ELF-1 (cell line): ENCODE data around the gene NINJ1.

Experiments
- DNase-seq: peaks from one replicate; pipeline ENCODE4 v3.0.0-alpha.2; 2016; ENCODE audit warnings: low read depth, low spot score

The NINJ1 gene, protein sequence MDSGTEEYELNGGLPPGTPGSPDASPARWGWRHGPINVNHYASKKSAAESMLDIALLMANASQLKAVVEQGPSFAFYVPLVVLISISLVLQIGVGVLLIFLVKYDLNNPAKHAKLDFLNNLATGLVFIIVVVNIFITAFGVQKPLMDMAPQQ

DNA sequence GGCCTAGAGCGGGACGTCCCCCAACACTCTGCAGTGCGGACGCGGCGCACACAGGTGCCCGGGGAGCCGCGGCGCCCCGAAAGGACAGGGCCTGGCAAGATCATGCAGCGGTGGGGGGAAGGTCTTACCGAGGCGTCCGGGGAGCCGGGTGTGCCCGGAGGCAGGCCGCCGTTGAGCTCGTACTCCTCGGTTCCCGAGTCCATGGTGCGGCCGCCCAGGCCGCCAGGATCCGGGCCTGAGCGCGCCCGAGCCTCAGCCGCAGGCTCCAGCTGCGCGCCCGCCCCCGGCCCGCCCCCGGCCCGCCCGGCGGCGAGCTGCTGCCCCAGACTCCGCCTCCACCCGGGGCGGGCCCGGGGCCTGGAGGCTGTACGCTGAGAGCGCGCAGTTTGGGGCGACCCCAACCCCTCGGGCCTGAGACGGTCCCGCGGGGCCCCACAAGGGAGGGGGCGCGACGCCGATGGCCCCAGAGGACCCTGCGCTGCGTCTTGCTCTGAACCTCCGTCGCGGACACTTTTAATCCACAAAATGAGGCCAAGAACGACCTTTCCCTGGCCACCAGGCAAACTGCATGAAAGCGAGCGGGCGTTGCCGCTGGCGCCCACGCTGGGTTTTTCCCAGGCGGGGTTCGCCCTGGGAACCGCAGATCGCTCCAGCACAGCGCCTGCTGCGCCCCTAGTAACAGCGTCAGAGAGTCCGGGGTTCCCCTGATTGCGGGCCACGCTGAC lies at the start of gene NINJ1:
NINJ1 (minus strand) TSS at position 237 of the 725 bp plus-strand sequence; CDS start at position 203, 34 bp downstream.
- peak; percentile 56 for DNase-seq

DNA sequence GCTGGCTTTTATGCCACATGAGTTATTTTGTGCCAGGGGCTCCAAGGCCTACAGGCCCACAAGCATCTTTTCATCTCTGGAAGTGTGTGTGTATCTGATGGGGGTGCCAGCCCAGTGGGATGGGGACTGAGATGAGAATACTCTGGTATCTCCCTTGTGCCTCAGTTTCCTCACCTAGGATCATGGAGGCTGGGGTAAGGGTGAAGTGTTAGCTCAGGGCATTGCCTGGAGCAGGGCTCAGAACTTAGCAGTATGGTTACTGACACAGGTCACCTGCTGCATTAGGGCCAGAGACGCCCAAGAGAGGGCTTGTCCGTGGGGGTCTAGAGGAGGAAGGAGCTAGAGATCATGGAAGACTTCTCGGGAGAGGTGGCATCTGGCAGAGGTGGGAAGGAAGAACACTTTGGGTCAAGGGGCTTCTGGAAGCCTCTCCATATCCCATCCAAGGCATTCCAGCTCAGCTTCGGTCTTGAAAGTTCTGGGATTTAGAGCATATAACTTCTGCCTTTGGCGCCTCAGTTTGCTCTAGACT lies 49.1 kb upstream of the NINJ1 start:
- no peak for DNase-seq

DNA sequence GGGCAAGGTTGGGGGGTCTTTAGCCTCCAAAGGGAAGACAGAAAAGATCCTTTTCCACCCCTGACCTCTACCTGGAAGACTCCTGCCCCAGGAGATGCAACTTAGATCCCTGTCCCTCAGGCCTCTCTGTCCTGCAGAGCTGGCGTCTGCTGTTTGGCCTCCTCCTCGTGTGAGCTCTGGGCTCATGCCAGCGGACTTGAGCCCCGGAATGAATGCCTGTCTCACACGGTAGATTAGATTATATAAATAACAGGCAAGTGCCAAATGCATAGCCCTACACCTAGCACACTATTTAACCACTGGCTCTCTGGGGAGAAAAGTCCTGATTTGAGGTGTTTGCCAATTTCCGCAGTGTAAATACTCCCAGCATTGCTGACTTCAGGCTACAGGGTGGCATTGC lies 48.5 kb upstream of the NINJ1 start:
- DNase-seq = no peak

DNA sequence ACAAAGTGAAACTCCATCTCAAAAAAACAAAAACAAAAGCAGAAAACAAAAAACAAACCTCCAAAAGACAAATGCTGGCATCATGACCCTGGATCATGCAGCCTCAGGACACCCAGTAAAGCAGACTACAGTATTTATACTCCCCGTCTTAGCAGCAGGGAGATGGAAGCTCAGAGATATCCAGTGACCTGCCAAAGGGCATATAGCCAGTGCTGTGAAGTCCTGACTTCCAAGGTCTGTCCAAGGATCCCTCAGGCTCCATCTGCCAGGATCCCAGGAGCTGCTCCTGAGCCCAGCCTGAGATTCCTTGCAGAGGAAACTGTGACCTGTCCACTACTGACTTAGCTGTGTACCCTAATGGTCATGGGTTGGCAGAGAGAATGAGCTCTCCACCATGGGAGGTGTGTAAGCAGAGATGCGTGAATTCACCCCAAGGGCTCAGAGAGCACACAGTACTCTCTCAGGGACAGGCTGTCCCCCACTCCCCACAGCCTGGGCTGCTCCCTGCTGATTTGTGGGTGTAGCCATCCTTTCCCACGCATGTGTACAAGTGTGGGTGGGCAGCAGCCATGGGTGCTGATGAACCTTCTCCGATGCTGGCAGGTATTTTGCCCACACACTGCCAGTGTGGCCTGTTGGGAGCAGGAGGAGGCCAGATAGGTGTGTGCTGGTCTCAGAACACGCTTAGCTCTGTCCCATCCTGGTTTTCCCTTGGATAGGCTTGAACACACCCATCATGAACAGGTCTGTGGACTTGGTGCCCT lies 47.8 kb upstream of the NINJ1 start:
- no peak for DNase-seq

DNA sequence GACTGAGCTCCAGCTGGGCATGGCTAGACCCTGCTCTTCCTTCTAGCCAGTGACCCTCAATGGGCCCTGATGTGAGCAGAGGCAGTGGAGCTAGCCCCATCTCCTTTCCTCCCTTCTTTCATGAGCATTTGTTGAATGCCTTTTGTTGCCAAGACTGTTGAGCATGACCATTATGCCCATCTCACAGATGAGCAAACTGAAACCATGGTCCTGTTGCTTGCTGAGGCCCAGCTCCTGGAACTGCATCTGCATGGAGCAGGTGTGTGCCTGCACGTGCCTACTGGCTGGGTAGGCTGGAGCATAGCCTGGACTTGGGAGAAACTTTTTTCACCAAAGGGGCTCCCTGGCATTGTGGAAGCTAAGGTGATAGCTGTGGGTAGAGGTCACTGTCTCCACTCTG lies 46.9 kb upstream of the NINJ1 start:
- DNase-seq = no peak

DNA sequence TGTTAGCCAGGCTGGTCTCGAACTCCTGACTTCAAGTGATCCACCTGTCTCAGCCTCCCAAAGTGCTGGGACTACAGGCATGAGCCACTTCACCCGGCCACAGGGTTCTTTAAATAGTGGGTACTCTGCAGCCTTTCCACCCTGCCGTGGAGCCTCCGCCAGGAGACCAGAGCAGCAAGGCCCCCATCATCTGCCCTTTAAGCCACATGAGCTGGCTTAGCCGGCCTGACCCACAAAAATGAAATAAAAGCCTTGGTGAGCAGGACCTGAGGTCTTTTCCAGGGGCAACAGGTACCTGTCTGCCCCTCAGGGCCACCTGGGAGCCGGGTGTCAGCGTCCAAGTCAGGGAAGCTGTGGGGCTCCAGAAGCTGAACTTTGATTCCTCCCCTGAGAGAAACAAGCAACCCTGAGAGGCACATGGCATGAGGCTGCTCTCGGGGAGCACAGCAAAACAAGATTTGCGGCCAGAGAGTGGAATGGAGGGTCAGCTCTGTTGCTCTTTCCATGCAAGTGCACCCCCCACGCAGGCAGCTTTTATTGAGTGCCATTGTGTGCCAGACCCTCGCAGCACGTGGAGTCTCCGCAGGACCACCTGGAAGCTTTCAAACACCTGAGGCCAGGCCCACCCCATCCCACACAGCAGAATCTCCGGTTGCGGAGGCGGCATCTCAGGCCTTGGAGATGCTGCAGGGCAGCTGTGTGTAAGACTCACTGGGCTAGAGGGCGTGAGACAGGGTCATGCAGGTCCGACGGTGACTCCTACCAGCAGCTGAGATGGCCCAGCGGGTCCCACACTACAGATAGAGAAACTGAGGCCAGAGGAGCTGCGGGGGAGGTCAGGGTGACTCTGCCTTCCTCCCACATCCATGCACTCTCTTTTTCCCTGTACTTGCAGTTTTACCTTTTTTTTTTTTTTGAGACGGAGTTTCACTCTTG lies 45.1 kb upstream of the NINJ1 start:
- DNase-seq = no peak

DNA sequence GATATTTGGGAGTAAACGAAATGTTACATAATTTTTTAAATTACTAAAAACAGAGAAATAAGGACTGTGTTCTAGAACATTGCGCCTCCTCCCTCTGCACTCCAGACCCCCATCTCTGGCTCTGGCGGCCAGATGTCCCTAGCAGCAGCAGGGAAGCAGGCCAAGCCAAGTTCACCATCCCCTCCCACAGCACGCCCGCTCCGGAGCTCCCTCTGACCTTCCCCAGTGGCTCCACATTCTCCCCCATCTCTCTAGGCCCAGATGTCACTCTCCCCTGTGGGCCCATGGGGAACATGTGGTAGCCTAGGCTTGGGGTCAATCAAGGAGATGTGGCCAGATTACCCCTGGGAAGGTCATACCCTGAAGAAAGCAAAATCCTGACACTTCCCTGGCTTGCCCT lies 43.6 kb upstream of the NINJ1 start:
- DNase-seq = no peak

DNA sequence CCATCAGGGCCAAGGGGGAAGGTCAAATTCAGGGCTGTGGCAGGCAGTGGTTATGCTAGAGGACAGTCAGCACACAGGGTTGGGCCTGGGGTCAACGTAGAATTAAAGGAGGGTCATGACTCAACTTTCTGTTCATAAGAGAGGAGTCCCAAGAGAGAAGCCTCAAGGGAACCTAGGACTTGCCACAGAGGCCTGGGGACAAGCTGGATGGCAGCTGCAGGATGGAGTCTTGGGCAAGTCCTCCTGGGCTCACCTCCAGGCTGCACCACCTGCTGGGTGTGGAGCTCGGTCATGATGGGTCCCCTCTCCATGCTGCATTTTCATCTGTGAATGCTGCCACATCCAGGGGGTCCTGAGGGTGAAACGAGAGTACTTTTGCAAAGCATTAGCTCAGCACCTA lies 40.9 kb upstream of the NINJ1 start:
- DNase-seq = no peak

DNA sequence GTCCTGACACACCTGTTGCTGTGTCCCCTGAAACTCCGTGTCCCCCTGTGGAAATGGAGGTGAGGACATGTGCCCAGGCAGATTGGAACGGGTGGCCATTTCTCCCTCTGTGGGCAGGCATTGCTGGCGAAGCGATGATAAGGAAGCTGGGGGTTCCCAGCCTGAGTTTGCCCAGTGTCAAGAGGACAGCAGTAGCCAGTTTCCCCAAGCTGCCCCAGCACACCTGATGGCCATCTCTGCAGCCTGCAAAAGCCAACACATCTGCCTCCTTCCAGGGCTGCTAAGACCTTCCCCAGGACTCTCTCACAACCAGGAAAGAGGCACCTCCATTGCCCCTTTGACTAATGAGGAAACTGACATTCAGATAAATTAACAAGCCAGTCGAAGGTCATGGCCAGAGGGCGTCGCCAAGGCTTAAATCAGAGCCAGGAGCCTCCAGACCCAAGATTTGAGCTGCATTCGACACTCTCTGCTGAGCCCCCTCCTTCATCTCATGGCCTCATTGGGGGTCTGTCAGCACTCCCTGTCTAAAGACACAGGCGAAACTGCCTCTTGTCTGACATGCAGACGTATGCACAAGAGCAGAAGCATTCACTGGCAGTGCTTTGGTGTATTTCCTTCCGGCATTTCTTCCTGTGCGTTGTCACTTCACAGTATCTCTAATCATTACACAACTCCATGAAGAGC lies 39.5 kb upstream of the NINJ1 start:
- DNase-seq = no peak

DNA sequence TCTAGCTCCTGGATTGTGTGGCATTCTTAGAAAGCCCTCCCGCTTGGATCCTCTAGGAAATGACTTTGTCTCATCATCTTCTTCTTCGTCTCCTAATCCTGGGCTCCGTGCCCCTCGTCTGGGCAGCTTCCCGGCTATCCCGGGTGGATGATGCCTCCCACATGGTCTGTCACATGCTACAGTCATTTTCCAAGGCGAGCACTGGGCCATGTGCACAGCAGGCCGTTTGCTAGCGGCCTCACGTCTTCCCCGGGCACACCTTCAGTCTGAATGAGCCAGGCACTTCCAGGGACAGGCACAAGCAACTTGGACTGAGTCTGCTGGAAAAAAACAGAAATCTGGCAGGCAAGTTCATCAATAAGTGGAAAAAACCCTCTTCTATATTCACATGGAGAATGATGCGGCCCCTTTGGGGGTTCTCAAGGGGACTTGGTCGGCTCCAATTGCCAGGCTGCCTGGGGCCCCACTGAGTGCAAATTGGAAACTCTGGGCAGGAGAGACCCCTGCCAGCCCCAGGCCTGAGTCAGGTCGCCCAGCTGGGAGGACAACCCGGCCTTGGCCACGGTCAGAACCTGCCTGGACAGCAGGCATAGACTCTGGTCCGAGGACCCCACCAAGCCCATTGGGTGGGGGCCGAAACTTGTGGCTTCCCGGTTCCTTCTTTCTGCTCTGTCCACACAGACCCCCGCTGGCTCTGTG lies 38.8 kb upstream of the NINJ1 start:
- DNase-seq = no peak

DNA sequence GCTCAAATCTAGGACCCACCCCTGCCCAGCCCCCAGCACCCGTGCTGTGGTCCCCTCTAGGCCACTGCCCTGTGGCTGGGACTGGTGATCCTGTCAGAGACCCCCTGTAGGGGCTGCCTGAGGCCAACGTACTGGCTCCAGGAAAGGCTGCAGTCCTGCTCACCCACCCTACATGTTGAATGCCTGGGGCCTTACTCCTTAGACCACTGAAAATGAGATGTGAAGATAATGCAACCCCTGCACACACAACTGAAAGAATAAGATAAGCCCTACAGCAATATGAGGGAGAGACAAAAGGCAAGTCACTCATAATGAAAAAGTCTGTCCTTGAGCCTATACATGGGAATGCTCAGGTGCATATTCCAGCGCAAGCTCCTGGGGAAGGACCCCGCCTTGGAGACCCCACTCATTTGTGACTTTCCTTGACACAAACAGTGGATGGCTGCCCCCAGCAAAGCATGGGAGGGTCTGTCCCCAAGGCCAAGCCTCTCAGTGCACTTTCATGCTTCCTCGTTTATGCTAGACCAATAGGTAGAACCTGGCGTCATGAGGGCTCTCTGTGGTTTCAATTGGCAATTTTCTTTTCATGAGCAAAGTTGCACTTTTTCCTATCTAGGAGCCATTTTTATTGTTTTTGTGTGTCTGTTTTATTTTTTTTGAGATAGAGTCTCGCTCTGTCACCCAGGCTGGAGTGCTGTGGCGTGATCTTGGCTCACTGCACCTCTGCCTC lies 37.4 kb upstream of the NINJ1 start:
- DNase-seq = no peak

DNA sequence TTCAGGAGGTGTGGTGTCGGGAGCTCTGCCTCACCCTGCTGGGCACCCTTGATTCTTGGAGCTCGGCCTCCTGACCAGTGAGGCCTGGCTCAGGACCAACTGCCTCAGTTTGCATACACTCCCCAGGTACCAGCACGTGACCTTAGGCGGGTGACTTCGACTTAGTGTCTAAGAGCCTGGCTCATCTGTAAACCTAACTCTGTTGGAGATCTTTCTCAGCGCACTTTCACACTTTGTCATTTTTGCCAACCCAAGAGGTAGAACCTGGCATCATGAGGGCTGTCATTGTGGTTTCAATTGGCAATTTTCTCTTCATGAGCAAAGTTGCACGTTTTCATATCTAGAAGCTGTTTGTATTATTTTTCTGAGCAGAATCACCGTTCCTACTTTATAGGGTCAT lies 36.5 kb upstream of the NINJ1 start:
- no peak for DNase-seq

DNA sequence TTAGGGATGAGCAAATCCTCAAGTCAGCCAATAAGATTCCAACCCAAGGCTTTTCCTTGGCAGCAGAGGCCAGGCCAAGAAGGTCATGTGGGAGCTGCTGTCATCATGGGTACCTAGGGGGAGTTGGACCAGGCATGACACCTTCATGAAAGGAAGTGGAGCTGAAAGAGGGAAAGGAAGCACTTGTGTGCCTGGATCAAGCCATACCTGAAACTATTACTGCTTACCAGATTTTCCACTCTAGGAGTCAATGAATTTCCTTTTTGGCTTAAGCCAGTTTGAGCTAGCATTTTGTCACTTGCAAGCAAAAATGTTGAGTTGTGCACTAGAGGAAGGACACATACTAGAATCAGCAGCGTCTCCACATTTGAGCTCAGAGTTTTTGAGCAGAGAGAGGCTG lies 35.4 kb upstream of the NINJ1 start:
- no peak for DNase-seq

DNA sequence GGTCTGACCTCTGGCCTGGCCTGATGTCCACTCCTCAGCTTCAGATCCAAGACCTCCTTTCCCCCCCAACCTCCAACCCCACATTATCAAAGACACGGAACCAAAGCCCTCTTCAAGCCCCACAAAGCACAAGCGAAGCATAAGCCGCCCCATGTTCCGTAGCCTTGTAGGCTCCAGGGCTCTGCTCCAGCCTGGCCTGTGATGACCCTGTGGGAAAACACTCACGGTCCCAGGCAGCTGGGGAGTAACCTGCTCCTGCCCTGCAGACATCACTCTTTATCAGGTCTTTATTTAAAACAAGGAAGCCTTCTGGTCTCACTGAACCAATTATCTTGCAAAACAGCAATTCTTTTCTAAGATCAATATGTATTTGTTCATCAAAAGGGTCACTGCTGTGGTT lies 34.5 kb upstream of the NINJ1 start:
- DNase-seq = no peak

DNA sequence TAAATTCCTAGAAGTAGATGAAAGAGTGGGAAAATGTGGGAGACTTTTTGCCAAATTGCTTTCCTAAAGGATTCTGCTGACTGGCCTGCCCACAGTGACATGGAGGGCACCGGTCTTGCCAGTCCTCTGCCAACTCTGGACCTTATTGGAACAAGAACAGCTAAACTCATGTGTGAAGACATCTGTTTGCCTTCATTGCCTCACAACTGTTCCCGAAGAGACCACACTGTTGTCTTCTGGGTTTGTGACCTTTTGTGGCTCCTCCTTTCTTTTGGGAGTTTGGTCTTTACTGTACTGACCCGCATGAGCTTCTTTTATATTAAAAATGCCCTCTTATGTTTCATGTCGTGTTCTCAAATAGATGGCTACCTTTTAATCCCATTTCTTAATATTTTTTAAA lies 33.8 kb upstream of the NINJ1 start:
- DNase-seq = no peak

DNA sequence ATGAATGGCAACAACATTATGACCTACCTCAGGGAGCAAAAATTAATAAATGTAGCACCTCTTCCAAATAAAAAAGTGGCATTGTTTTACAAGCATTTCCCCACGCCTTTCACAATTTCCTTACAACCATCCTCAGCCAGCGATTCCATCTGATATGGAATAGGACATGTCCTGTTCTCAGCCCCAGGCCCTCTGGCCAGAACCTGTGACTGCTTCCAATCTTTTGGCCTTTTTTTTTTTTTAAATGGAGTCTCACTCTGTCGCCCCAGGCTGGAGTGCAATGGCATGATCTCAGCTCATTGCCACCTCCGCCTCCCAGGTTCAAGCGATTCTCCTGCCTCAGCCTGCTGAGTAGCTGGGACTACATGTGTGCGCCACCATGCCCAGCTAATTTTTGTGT lies 33.1 kb upstream of the NINJ1 start:
- DNase-seq = peak; percentile 29

DNA sequence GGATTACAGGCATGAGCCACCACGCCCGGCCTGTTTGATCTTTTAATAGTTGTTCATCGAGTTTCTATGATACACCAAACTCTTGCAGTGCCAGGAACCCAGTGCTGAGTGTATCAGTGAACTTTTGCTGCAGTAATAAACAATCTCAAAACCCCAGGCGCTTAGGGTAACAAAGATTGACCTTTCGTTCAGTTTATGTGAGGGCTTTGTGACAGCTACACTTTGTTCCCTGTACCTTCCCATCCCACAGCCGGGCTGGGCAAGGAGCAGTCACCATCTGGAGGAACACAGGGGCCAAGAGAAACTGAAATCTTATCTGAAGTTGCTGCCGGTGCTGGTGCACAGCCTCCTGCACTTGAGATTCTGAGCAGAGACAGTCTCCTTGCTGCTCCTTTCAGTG lies 32.6 kb upstream of the NINJ1 start:
- DNase-seq = no peak

DNA sequence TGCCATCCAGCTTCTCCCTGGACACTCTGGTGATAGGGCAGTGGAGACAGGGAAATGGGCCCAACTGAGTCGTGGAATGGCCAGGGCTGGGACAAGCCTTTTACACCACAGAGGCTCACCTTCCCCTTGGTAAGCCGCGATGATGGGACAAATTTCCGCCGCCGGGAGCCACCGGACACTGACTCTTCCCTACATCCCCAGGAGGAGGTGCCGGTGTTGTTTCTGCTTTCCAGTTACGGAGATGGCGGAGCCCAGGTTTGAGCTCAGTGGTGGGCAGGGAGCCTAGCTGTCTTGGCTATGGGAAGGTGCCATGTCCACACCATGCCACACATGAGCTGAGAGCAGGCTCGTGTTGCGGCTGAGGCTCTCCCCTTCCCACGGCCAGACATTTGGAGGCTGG lies 30.0 kb upstream of the NINJ1 start:
- peak; percentile 18 for DNase-seq

DNA sequence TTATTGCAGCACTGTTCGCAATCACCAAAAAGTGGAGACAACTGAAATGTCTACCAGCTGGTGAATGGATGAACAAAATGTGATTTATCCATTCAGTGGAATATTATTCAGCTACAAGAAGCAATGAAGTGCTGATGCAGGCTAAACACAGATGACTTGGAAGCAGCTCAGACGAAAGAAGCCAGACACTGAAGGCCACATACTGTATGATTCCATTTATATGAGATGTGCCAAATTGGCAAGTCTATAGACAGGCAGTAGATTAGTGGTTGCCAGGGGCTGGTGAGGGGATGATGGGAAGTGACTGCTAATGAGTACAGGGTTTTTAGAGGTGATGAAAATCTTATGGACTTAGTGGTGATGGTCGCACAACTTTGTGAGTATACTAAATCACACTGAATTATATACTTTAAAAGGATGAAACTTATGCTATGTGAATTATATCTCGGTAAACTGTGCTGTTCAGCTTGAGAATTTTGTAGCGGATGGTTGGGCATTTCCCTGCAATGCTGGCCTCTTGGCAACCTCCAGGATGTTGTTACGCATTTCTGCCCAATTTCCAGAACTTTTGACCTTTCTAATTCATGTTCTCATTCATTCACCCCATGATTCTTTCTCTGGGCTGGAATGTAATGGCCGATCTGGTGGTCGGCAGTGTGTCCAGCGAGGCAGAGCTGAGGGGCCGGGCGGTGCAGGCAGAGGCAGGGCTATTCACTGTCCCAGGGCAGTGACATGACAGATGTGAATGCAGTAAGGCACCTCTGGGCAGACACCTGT lies 27.9 kb upstream of the NINJ1 start:
- no peak for DNase-seq
